ENCODE measurements around the gene CTDNEP1. TPM values are rescaled to one million over a fixed set of nuclear protein-coding genes. Genes with fewer than 3 reads are reported as not detected.

The CTDNEP1 gene
- total and polyA plus RNA-seq, 2 of the 4 experiments (the other 2 are of a cell fraction): 23.8 to 132 TPM

DNA sequence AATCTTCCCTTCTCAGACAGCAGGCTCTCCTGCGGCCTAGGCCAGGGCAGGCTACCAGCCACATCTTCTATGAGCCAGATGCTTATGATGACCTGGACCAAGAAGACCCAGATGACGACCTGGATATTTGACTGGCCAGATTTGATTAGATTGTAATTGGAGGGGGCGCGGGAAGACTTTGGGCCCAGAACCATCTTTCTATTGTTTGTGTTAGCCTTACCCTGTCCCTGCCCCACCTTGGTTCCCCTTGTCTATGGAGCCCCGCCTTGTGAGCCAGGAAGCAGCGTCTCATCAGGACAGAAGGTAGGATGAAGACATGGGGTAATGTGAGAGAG lies 8.0 kb upstream of the CTDNEP1 start (continued):
- TF ChIP-seq MAZ (IDR thresholded peaks at IDR 0.05; ENCODE audit: borderline replicate concordance, low read depth, low read length): no peak

DNA sequence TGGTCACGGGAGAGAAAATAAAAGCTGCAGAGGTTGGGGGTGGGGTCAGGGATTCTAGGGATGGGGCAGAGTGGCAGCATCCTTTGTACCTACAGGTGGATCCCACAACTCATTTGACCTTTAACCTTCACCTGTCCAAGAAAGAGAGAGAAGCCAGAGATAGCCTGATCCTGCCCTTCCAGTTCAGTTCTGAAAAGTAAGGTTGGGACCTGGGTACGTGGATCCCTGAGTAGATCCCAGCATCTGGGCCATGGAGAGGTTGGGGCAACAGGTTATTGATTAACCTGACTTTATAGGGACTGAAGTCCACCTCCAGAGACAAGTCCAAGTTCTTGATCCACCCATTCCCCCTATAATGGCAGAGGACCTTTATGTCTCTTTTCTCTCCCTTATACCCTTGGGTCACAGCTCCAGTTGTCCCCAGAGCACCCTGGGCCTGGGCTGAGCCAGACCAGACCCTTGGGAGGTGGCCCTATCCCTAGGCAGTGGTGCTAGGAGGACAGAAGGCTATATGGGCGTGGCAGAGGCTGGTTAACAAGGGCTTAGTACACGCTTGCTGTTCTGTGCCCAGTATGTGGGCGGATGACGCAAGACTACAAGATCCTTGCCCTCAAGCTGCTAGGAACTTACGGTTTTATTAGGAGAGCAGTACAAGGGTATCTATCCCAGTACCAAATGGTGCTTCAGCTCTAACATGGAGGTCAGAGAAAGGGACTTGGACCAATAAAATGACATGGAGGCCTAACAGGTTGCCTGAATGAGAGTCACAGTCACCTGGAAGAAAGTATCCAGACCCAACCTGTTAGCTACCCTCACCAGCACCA lies 7.4 kb upstream of the CTDNEP1 start:
- Histone ChIP-seq H4K91ac (ENCODE audit: insufficient read depth, low read depth, low read length) (no peak overlapping the region), H3K79me1 (ENCODE audit: low read depth in 1 of 2, low read length in 2 of 2) (peaks cover 2 to 13% of the 10 kb centered on the region in 2 experiments; a peak in 2 of 4 replicates), H3K27ac (ENCODE audit: insufficient read depth, low read length) (no peak overlapping the region), H3K4me3 (ENCODE audit: insufficient read depth, low read depth, low read length) (no peak overlapping the region), H3K18ac (ENCODE audit: low read depth, low read length) (no peak overlapping the region), H4K8ac (ENCODE audit: low read depth in 2 of 2, low read length in 2 of 2) (no peak overlapping the region), H3K4ac (ENCODE audit: low read depth, low read length) (no peak overlapping the region), H2BK5ac (ENCODE audit: low read depth, low read length, poor library complexity, severe bottlenecking) (no peak overlapping the region), H3K4me2 (ENCODE audit: low read depth, low read length) (no peak overlapping the region), H2BK15ac (ENCODE audit: low read depth, low read length) (no peak overlapping the region), H3K56ac (ENCODE audit: extremely low read depth, insufficient read depth, low read length) (no peak overlapping the region), H3K27me3 (ENCODE audit: control insufficient read depth, insufficient read depth, low read length) (peaks cover 13% of the 10 kb centered on the region; the same call in 1 of the 2 replicates), H3K9me1 (ENCODE audit: insufficient read depth, low read length) (peaks cover 10% of the 10 kb centered on the region), H4K20me1 (ENCODE audit: insufficient read depth, low read length) (no peaks in the 10 kb centered on the region), H3K9ac (ENCODE audit: low read depth, low read length) (no peak overlapping the region), H2BK120ac (ENCODE audit: low read depth, low read length) (no peak overlapping the region), H3K14ac (replicated peaks; ENCODE audit: low read depth, low read length) (no peak overlapping the region), H3K4me1 (ENCODE audit: control insufficient read depth, insufficient read depth, low read length) (peaks cover 8% of the 10 kb centered on the region), H2AFZ (replicated peaks; ENCODE audit: low read length, poor library complexity) (no peak overlapping the region), H3K23ac (ENCODE audit: low read depth, low read length) (no peak overlapping the region), H2AK5ac (ENCODE audit: low read depth, low read length) (no peak overlapping the region), H3K36me3 (ENCODE audit: control insufficient read depth, insufficient read depth, low read length) (peaks cover 32% of the 10 kb centered on the region), H2BK20ac (ENCODE audit: low read depth, low read length) (no peak overlapping the region), H4K5ac (ENCODE audit: low read depth, low read length) (no peak overlapping the region), H3K9me3 (ENCODE audit: control insufficient read depth, insufficient read depth, low read length) (no peaks in the 10 kb centered on the region), H2AK9ac (replicated peaks; ENCODE audit: low read depth, low read length, poor library complexity) (peak overlapping the region; percentile 5)
- dilution Hi-C loops (cut with HindIII; ENCODE audit: low sequenced_read_pairs, unreplicated experiment): no loop called here
- no TSS peak for BruUV-seq (replicated peaks)
- intact Hi-C loops (cut with micrococcal nuclease): no loop called here
- TF ChIP-seq CEBPB (IDR thresholded peaks at IDR 0.05; ENCODE audit: low read depth, low read length): peak; percentile 86
- TF ChIP-seq, protein P1, sequence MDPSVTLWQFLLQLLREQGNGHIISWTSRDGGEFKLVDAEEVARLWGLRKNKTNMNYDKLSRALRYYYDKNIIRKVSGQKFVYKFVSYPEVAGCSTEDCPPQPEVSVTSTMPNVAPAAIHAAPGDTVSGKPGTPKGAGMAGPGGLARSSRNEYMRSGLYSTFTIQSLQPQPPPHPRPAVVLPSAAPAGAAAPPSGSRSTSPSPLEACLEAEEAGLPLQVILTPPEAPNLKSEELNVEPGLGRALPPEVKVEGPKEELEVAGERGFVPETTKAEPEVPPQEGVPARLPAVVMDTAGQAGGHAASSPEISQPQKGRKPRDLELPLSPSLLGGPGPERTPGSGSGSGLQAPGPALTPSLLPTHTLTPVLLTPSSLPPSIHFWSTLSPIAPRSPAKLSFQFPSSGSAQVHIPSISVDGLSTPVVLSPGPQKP (IDR thresholded peaks at IDR 0.05; ENCODE audit: borderline replicate concordance, low read depth, low read length): no peak
- DNase-seq (peak; percentile 27), ATAC-seq (ENCODE audit: low read depth) (no peak)
- WGBS, 2 experiments (ENCODE audit: extremely low coverage in 2 of 2, insufficient read length in 1 of 2): 73% methylated on average over 2 of the region's 7 CpGs; no CpG with 5 or more reads in 1 of the 2 experiments
- in situ Hi-C loops (cut with MboI; ENCODE audit: low sequenced_read_pairs): no loop called here
- CTCF ChIA-PET: no interaction called here
- POLR2A ChIA-PET (ENCODE audit: unreplicated experiment): interaction anchor here (0.6 kb wide), 1 partner anchor 11 kb away, joined by 6 read pairs; no protein-coding TSS in a partner anchor
